Osteoblast (primary cell): ENCODE data around the gene FBXL17. TPM values are rescaled to one million over a fixed set of nuclear protein-coding genes. Genes with fewer than 3 reads are reported as not detected.
A peak's percentile ranks its signal among the peaks of the same experiment; 100 is the strongest.

Experiments used
- DNase-seq: peaks from one replicate; pipeline ENCODE4 v3.0.0; 2011; ENCODE audit warnings: low spot score, mixed read lengths; ENCODE audit not compliant: insufficient read length; ENCODE audit errors: missing footprints
- H2AFZ ChIP-seq: 2 replicates; pipeline ENCODE4 v1.6.0; 2011; ENCODE audit warnings: mild to moderate bottlenecking, low read length
- H3K27ac ChIP-seq: 2 replicates; pipeline ENCODE4 v1.5.1; 2011; ENCODE audit warnings: mild to moderate bottlenecking, low read depth, low read length, moderate library complexity
- H3K27me3 ChIP-seq: 2 replicates; pipeline ENCODE4 v1.6.0; 2012; ENCODE audit warnings: mild to moderate bottlenecking, control low read depth, inconsistent platforms, low read length, moderate library complexity; ENCODE audit not compliant: insufficient read depth
- H3K36me3 ChIP-seq: 2 replicates; pipeline ENCODE4 v1.5.1; 2011; ENCODE audit warnings: mild to moderate bottlenecking, low read length, control low read depth, moderate library complexity; ENCODE audit not compliant: insufficient read depth
- H3K4me1 ChIP-seq: 2 replicates; pipeline ENCODE4 v1.5.1; 2011; ENCODE audit warnings: mild to moderate bottlenecking, low read length, control low read depth, moderate library complexity; ENCODE audit not compliant: insufficient read depth
- H3K4me2 ChIP-seq: 2 replicates; pipeline ENCODE4 v1.6.0; 2011; ENCODE audit warnings: mild to moderate bottlenecking, low read length; ENCODE audit not compliant: insufficient read depth
- H3K4me3 ChIP-seq: fragments of 200-600 bp; sonication (generic); 3 replicates; pipeline ENCODE4 v1.5.1; 2012; ENCODE audit warnings: mild to moderate bottlenecking, low read length, inconsistent platforms; ENCODE audit not compliant: insufficient read depth
- H3K79me2 ChIP-seq: 2 replicates; pipeline ENCODE4 v1.6.0; 2012; ENCODE audit warnings: mild to moderate bottlenecking, low read length, control low read depth, inconsistent platforms; ENCODE audit not compliant: insufficient read depth
- H3K9me3 ChIP-seq: 2 replicates; pipeline ENCODE4 v1.5.1; 2011; ENCODE audit warnings: low read depth, low read length, control low read depth
- H4K20me1 ChIP-seq: 2 replicates; pipeline ENCODE4 v1.6.0; 2012; ENCODE audit warnings: mild to moderate bottlenecking, low read length, control low read depth; ENCODE audit not compliant: insufficient read depth
- total RNA-seq: library from RNA; depleted of rRNA; stranded (reverse); fragments of >200 nt; gene quantifications from 2 replicates; pipeline ENCODE4 v1.2.3, GENCODE V29; 2012
- TF ChIP-seq, protein P1 (sequence below): IDR thresholded peaks from 2 replicates; pipeline ENCODE4 v1.5.1; 2011; ENCODE audit warnings: mild to moderate bottlenecking, low read depth, low read length, moderate library complexity; ENCODE audit errors: extremely low read depth

FBXL17 gene
- total RNA-seq, 1 donor: 19.5 TPM

DNA sequence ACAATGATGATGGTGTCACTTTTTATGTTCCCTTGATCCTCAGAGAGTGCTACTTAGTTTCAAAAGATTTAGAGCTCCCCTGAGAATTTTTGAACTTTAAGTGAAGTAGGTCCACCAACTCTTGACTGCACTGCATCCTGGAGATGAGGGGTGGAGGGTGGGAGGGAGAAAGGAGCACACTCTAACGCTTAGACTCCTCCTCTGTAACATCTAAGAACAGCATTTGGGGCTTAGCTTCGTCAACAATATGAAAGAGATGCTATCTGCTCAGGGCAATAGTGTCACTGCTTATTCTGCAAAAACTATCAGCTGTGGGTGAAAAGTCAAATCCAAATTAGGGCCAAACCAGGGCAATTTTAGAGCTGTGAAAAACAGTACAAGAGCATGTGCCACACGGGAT, 468.4 kb downstream of the FBXL17 start:
- Histone ChIP-seq H2AFZ (no peak overlapping the region), H3K9me3 (no peaks in the 10 kb centered on the region), H3K27me3 (no peaks in the 10 kb centered on the region), H3K4me1 (peaks cover 5% of the 10 kb centered on the region), H3K27ac (no peak overlapping the region), H3K4me3 (no peak overlapping the region), H3K79me2 (no peaks in the 10 kb centered on the region), H4K20me1 (no peaks in the 10 kb centered on the region), H3K4me2 (no peak overlapping the region), H3K36me3 (no peaks in the 10 kb centered on the region)
- TF ChIP-seq, protein P1, sequence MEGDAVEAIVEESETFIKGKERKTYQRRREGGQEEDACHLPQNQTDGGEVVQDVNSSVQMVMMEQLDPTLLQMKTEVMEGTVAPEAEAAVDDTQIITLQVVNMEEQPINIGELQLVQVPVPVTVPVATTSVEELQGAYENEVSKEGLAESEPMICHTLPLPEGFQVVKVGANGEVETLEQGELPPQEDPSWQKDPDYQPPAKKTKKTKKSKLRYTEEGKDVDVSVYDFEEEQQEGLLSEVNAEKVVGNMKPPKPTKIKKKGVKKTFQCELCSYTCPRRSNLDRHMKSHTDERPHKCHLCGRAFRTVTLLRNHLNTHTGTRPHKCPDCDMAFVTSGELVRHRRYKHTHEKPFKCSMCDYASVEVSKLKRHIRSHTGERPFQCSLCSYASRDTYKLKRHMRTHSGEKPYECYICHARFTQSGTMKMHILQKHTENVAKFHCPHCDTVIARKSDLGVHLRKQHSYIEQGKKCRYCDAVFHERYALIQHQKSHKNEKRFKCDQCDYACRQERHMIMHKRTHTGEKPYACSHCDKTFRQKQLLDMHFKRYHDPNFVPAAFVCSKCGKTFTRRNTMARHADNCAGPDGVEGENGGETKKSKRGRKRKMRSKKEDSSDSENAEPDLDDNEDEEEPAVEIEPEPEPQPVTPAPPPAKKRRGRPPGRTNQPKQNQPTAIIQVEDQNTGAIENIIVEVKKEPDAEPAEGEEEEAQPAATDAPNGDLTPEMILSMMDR: no peak
- DNase-seq: no peak

DNA sequence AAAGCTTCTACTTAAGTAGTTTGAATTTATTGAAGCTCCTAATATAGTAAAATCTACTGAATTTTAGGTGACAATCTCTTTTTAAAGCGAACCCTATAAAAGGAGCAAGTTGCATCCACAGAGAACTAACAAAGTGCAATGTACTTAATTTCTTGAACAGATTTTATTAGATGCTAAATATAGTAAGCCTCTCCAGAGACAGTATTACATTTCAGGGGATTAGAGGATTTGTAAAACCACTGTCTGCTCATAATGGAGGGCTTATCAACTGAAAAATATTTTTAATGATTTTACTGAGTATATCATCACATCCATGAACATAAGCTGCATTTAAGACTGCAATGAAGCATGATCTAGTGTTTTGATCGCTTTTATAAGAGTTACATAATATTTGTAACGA, 481.2 kb downstream of the FBXL17 start:
- no peaks in the 10 kb centered on the region for H3K4me1 ChIP-seq
- H3K36me3 ChIP-seq: no peaks in the 10 kb centered on the region
- H3K9me3 ChIP-seq: no peaks in the 10 kb centered on the region
- no peak overlapping the region for H3K4me2 ChIP-seq
- no peak overlapping the region for H3K4me3 ChIP-seq
- DNase-seq: no peak
- no peak overlapping the region for H2AFZ ChIP-seq
- TF ChIP-seq, protein P1: no peak
- H4K20me1 ChIP-seq: no peaks in the 10 kb centered on the region
- H3K79me2 ChIP-seq: no peaks in the 10 kb centered on the region
- H3K27ac ChIP-seq: no peak overlapping the region
- no peaks in the 10 kb centered on the region for H3K27me3 ChIP-seq

DNA sequence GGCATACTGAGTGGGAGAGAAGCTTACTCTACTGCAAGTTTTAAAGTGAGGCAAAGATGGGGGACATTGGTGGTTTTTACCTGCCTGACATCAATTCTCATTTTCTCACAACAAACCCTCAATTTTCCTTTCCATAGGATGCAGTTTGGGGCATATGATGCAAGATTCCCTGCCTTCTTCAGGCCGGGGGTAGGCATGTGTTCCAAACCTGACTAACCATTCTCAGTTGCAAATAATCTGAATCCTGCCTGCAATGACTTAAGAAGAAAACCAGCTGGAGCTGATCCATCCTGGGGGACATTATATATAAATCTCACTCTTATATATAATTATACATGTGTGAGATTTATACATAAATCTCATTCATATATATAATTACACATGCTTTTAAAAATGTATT, 487.5 kb downstream of the FBXL17 start:
- Histone ChIP-seq H3K36me3 (no peaks in the 10 kb centered on the region), H3K27ac (peak overlapping the region; percentile 40), H3K4me1 (peaks cover 12% of the 10 kb centered on the region), H3K4me3 (peak overlapping the region; percentile 61), H3K27me3 (no peaks in the 10 kb centered on the region), H3K9me3 (no peaks in the 10 kb centered on the region), H3K79me2 (no peaks in the 10 kb centered on the region), H2AFZ (peak overlapping the region; percentile 81), H3K4me2 (peak overlapping the region; percentile 83), H4K20me1 (no peaks in the 10 kb centered on the region)
- TF ChIP-seq, protein P1: no peak
- DNase-seq: peak; percentile 52

DNA sequence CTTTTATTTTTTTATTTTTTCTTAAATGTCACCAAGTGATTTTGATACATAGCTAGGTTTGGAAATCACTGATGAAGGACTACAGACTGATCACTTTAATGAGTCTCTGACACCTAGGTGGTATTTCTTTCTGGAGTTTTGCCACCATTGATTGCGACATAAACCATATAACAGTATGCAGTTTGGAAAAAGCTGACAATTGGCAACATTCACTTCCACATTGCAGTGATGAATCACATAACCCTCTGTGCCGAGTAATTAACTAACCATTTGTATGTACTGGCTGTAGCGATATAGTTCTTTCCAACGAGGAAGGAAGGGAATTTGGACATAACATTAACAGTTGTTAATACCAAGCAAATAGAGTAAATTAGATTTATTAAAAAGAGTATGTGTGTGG, 488.3 kb downstream of the FBXL17 start:
- Histone ChIP-seq H3K4me2 (peak overlapping the region; percentile 83), H3K9me3 (no peaks in the 10 kb centered on the region), H3K36me3 (no peaks in the 10 kb centered on the region), H2AFZ (peak overlapping the region; percentile 81), H3K4me3 (peak overlapping the region; percentile 61), H3K79me2 (no peaks in the 10 kb centered on the region), H3K4me1 (peaks cover 12% of the 10 kb centered on the region), H4K20me1 (no peaks in the 10 kb centered on the region), H3K27me3 (no peaks in the 10 kb centered on the region), H3K27ac (peak overlapping the region; percentile 40)
- peak; percentile 45 for DNase-seq
- TF ChIP-seq, protein P1: no peak
